T-helper 1 cell treated with Interleukin-12 subunit alpha and Interleukin-12 subunit beta and Interleukin-4 antibody, amounts not matched to agents 30 ng/mL and 1 ng/mL, for 36 hours (primary cell): ENCODE data around the gene ALDH1A2. TPM values are rescaled to one million over a fixed set of nuclear protein-coding genes. Genes with fewer than 3 reads are reported as not detected.

Source experiments
- intact Hi-C: fragments of 100-400 bp; cut with micrococcal nuclease; formaldehyde crosslinking; loops from one replicate; pipeline ENCODE4 v1.15.1; 2024
- total RNA-seq: library from RNA; stranded (reverse); gene quantifications from 2 replicates; pipeline ENCODE4 v1.2.3, GENCODE V29; 2022

ALDH1A2 gene
- total RNA-seq, 1 donor from 2014 or later = not detected

DNA sequence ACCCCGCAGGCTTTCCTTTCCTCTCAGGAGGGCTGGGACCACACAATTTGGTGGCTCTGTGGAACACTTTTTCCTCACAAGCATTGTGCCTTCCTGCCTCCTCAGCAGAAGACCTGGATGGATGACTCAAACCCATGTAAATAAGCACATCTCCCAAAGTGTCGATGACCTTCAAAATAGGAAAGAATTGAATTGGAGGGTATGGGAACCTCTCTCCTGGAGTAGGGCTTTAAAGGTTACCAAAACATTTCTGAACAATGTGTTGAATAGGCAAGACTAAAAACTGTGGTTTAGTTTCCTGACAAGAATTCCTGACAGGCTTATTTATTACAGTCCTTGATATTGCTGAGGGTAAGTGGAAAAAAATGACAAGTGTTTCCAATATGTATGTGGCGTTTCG, 118.2 kb downstream of the ALDH1A2 start:
- intact Hi-C loops = no loop called here

DNA sequence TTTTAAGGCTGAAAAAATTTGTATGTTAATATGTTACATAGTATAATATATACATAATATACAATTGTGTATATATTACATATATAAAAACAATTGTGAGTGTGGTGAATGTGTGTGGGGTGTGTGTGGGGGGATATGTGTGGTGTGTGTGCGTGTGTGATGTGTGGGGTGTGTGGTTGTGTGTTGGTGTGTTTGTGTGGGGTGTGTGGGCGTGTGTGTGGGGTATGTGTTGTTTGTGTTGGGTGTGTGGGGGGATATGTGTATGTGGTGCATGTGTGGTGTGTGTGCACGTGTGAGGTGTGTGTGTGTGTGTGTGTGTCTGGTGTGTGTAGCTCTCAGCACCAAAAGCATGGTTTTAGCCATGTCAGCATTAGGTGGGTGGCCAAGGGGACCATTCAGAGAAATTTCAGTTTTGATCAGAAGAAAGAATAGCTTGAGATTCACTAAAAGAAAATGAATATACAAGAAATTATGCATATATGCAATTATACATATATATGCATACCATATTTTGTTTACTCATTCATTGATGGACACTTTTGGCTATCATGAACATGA, 118.9 kb downstream of the ALDH1A2 start:
- intact Hi-C loops = no loop called here

DNA sequence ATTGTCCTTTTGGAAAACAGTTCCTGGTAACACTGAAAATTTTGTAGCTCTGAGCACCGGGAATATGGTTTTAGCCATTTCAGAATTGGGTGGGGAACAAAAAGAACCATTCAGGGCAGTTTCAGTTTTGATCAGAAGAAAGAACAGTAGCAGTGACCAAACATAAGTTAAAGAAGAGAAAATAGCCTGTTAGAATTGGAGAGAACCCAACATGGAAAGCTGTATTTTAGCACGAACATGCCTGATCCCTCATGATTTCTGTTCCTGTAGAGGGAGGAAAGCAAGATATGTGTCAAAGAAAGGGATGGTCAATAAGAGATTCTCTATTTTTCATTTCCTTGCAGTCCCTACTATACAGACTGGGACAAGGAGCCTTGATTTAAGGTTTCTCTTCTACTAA, 119.9 kb downstream of the ALDH1A2 start:
- intact Hi-C loops = no loop called here

DNA sequence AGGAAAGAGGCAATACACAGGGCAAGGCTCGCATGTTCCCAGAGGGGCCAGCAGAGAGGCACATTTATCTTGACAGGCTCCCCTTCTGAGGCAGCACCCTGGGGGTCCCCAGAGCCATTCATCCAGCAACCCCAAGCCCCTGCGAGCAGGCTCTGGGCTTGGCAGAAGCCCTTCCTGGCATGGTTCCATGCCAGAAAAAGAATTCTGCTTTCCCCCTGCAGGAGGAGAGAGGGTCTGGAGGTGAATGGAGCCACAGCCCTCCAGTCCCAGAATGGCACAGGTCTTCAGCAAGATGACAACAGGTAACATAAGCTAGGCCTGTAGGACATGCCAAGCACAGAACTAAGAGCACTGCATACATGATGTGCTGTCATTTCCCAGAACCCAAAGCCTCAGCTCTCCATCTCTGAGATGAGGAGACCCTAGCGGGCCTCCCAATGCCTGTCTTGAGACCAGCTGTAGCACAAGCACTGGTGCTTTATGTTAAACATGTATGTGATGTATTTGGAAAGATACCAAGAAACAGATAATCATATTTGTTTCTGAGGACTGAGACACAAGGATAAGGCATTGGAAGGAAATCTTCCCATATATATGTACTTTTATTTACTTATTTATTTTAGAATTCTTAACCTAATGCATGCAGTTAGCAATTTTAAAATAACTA, 121.6 kb downstream of the ALDH1A2 start:
- intact Hi-C loops = no loop called here

DNA sequence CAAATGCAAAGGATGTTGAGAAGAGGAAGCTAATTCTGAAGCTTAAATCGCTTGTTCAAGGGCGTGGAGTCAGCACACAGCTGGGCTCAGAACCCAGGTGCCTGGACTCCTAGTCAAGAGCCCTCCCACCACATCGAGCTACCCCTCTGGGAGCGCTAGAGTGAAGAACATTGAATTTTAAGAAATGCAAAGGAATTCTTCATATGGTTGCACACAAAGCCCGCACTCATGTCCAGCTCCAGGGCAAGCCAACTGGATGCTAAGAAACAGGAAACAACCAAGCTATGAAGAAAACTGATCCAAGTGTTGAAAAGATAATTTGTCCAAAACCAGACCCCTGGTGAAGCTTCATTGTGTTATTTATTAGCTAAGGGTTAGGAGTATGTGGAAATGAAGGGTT, 122.3 kb downstream of the ALDH1A2 start:
- intact Hi-C loops = no loop called here

DNA sequence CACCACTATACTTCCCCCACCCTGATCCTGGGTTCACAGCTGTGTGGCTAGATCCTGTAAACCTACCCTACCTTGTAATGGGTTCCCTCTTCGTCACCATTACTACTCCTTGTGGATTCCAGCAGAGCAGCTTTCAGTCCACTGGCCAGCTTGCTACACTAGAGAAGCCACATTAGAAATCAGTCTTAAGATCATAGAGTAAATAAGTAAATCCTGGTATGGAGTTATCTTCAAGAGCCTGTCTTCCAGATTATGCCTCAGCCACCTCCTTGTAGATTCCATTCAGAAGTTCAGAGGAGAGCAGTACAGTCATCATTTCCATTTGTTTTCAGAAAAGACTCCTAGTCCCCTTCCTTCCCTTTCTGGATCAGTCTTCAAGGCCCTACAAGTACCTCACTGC, 123.7 kb downstream of the ALDH1A2 start:
- intact Hi-C loops = no loop called here

DNA sequence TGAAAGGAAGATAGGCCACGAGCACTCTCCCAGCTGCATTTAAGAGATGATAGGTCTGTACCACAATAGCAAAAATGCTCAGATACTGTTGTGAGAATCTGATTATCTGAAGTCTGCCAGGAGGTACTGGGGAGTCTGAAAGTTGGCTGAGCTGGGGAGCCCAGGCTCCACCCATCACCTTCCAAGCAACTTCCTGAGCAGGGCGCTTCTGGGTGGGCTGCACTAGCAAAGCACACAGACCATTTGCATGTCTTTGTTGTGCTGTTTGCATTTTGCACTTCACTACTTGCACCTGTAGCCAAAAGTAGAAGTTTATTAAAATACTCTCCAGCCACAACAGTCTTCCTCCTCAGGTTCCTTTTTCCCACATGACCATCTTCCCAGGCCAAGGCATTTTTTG, 133.2 kb downstream of the ALDH1A2 start:
- intact Hi-C loops = no loop called here

DNA sequence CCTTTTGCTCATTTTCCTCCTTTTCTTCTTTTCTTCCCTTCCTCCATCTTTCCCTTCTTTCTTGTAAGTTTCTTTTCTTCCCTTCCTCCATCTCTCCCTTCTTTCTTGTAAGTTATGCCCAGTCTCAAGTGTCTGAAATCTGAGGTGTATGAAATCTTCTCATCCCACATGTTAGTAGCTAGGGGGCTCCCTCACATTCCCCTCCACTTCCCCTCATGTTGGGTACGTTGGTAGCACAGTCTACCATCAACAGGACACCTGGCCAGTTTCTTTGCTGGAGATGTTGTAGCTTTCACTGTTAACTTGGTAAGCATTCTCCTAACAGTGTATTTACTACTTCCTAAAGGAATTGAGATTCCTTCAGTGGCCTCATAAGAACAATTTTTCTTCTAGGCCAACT, 133.9 kb downstream of the ALDH1A2 start:
- intact Hi-C loops = no loop called here

DNA sequence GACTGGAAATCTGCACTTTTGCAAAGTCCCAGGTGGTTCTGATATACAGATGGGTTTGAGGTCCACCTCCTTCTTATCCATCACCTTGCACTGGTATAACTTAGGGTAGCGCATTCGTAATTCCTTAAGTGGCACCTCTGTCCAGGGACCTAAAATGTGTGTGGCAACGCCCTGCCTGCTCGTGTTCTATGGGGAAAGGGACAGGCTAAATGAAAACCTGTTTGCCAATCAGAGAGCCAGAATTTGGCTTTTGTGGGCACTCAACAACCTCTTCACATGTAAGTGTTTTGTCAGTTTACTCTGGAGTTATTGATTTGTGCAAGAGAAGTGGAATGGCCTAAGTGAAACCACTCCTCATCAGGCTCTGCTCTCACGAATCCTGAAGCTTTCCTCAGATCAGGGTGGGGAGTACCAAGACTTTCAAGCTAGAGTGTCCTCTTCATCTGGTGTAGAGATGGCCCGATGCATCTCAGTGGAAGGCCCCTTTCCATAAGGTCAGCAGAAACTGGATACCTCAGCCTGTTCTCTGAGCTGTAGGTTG, 138.3 kb downstream of the ALDH1A2 start:
- intact Hi-C loops = no loop called here

DNA sequence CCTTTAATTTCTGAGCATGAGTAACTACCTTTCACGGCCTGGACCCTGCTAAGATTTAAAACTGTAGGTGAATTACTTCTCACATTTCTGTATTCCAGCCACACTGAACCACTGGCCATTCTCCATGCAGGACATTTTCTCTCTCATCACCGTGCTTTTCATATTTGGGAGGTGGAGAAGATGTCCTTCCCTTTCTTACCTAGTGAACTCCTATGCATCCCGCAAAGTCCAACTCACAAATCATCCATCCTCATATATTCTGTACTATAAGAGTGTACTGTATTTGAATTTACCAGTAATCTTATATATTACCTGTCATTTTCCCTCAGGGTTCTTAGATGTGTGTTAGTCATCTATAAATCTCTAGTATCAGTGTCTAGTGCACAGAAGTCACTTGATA, 139.9 kb downstream of the ALDH1A2 start:
- intact Hi-C loops = no loop called here

DNA sequence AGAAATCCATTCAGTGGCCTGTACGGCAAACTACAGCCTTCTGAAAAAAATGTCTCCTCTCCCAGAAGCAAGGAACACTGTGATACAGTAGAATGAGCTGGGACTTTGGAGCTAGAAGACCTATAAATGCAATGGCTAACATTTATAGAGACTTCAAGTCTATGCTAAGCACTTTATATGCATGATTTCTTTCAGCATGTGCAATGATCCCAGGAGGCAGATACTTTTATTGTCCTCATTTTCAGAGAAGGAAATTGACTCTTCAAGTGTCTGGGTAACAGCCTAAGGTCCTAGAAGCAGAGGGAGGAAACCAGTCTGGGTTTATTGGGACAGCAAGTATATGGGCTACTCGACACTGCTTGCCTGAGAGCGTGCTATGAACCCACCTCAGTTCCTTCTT, 140.9 kb downstream of the ALDH1A2 start:
- intact Hi-C loops = no loop called here

DNA sequence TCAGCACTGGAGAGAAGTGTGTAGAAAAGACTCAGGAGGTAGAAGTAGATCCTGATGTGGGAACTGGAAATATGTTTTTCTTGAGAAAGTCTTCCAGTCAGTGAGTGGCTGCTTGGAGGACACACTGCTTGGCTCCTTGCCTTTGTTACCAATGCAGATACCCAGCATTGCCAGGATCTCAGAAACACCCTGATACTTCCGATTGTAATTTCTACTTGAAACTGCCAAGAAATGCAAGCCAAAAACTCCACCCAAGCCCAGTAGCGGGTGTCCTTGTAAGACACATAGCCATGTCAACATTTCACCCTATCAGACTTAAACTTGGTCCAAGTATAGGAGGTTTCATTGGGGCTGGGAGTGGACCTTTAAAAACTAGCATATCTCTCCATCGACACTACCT, 141.8 kb downstream of the ALDH1A2 start:
- intact Hi-C loops = no loop called here

DNA sequence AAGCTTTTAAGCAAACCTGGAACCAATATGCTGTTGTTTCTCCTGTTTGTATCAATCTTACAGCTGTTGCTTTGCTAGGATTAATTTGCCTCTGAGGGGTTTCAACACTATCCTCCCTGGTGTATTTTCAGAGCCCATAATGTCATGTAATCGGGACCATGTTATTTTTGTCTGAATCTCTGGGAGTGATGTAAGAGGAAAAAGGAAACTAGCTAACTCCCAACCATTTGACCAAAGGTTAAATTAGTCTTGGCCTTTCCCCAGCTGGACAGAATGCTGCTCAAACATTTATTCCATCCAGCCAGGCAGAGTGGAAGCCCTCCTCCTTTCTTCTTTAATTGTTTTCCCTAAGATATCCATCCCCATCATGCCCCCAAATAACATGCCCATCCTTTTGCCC, 142.2 kb downstream of the ALDH1A2 start:
- intact Hi-C loops = no loop called here

DNA sequence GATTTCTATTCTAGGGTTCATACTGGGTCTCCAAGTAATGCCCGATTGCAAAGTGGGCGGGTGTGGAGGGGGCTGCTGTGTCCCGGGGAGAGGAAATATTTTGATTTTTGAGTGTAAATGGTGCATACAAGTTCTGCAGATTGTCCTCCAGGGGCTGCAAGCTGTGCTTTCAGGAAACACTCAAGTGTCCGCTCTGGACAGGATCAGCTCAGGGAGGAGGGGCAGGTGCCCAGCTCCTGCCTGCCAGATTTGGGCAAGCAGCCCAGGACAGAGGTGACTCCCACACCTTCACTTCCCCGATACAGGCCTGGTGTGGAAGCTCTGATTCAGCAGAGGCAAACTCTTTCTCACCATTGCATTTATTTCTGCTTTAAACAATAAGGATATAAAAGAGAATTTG, 142.7 kb downstream of the ALDH1A2 start:
- intact Hi-C loops = no loop called here

DNA sequence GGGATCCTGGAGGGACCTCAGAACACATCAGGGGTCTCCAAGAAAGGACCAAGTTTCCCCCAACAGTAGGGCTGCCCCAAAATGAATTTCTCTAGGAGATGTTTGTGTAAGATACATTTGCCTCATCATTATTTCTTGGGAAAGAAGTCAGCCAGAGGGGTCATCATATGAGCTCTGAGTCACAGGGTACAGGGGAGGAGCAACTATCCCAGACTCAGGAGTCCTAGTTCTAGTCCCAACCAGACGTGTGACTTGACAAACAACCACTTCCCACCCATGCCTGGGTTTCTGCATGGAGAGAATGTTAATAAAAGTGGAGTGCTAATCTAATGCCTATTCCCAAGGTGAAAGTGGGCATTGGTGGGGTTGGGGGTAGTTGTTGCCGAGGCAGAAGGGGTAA, 144.1 kb downstream of the ALDH1A2 start:
- intact Hi-C loops = no loop called here

DNA sequence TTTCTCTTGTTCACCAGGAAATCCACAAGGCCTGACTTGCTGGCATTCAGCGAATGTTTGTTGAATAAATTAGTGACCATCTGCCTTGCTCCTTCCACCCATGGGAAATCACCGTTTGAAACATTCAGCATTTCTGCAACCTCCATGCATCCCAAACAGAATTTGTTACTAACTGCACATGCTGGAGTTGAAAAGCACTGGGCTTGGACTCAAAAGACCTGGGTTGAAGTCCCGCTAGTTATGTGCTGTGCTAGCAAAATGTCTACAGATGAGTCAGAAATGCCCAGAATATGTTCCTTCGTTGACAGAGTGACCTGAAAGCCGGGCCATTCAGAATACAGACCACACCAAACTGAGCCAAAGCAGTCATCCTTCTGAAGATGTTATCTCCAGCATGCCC, 144.6 kb downstream of the ALDH1A2 start:
- intact Hi-C loops = no loop called here

DNA sequence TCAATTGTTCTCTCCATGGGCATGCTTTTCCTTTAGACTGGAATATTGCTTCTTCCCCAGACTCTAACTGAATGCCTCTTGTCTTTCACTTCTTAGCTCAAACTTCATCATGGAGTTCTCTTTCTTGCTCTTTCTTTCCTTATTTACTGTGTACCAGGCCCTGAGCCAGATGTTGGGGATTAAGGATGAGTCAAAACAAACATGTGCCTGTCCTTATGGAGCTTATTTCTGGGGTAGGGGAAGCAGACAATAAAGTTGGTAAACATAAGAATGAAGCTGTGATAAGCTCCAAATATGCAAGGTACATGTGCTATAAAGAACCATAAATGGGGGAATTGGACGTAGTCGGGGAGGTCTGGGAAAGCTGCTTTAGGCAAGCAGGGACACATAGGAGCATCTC, 145.8 kb downstream of the ALDH1A2 start:
- intact Hi-C loops = no loop called here

DNA sequence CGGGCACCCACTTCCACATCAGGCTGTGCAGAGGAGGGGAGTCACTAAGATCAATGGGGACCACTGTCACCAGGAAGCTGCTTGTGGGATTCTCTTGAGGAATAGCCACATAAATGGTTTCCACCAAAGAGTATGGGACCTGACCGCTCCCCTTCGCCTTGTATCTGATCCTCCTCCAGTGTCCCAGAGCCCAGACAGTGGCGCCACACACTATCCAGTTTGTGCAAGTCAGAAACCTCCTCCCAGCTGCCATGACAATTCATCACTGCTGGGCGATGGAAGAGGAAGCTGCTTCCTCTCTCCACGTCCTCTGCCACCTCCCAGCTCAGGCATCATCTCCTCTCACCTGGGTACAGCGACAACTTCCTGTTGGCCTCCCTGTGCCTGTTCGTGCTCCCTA, 147.5 kb downstream of the ALDH1A2 start:
- intact Hi-C loops = no loop called here

DNA sequence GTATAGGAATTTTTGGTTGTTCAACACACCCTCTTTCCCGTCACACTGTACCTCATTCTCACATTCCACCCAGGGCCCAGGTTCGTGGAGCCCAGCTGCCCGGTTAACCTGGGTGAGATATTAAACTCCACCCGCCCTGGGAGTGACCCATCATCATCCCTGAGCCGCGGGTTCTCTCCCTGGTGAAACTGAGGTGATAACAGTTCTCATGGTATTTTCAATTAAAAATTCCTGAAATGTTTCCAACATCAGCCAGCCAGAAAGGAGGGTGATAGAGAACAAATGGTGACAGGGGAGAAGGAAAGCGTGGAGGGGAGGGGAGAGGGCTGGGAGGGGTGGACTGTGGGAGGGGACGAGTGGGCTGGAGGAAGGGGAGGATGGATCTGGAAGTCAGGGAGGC, 148.8 kb downstream of the ALDH1A2 start:
- intact Hi-C loops = no loop called here

DNA sequence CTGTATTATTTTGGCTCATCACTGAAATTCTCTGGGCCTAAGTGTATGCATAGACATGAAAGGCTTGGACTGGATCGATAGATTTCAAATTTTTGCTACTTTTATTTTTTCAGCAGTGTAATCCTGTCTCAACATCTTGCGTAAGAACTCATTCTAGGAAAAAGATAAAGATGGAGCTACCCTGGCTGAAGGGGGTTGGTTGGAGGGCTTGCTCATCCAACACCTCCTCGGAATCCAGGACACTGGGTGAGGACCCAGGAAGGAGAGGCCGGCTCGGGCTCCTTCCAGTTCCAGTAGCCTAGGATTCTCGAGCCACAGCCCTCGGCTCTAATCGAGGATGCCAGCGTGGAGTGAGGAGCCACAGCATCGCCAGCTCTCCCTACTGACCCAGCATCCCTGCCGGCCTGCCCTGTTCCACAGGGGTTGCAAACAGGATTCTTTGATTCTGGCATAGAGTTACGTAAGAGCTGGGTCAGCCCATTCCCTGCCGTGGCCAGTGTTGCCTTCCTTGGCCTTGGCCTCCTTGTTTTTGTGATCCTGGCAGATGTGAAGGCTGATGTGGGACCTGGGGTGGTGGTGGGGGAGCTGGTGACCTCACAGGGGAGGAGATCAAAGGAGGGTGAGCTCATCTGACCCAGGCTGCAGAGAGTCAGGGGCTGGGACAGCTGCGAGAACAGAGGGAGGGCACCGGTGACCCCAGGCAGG, 149.5 kb downstream of the ALDH1A2 start:
- intact Hi-C loops = no loop called here

DNA sequence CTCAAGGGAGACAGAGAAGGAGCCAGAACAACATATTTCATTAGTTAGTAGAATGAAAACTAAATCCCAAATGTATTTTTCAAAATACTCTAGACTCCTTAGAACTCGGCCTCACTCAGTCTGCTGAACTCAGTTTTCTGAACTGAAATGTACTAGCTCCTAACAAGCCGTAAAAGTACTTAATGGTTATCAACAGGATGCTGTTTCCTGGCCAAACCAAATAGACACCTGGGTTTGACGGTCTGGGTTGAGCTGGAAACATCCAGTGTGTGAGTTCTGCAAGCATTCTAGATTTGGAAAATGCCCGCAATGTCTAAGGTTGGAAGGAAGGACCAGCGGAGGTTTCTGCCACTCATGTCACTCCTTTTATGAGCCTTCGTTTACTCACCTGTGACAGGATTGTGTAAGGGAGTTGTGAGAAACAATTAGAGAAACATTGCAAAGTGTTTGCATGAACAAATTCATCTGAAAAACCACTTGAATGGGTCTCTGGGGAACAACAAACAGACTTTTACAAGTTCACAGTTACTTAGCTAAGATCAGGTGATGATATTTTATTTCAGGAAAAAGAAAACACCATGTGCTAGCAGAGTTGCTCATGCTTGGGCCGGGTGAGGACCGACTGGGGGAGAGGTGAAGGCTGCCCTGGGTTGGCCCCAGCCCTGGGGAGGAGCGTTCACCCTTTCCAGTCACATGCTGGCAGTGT, 151.0 kb downstream of the ALDH1A2 start:
- intact Hi-C loops = no loop called here

DNA sequence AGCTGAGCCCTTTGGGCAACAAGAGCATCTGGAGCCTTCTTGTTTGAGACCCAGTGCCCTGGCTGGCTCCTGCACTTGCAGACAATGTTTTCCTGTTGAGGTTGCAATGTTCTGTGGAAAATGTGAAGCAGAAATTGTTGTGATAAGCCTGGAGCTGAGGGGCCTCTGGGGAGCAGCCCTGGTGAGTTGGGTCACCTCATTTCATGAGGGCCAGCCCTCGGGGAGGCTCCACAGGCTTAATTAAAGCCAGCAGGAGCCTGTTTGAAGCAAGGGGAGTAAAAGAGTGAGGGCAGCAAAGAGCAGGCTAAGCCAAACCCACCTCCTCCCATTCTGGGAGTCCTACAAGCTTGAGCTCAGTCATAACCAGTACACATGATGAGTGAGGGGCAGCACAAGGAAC, 154.3 kb downstream of the ALDH1A2 start:
- intact Hi-C loops = no loop called here
